Upper lobe of left lung (tissue), 4 donors: Measurements from ENCODE around the gene FMNL2.

Source experiments
- CTCF ChIP-seq, 6 experiments: fragments of 450-650 bp in 4 of 6; fragments of 200-600 bp in 2 of 6; sonication (generic) in 2 of 6; IDR thresholded peaks; one replicate each; pipeline ENCODE4 v1.5.1; 2016 to 2019; ENCODE audit warnings: antibody characterized with exemption in 6 of 6
- POLR2A ChIP-seq, 4 donors: fragments of 450-650 bp; IDR thresholded peaks; one replicate each; pipeline ENCODE4 v1.5.1; 2016 to 2017; ENCODE audit warnings: antibody characterized with exemption in 4 of 4, mild to moderate bottlenecking in 2 of 4

GRCh38 chr2:152405206-152406118 is 70.5 kb downstream of the FMNL2 start:
- TF ChIP-seq POLR2A (IDR thresholded peaks at IDR 0.05) (no peak), CTCF (IDR thresholded peaks at IDR 0.05) (no peak)
